HG03460 (cell line): ENCODE results near the gene HEPHL1.

ENCODE experiments used
- ATAC-seq: cut with Tn5 transposase; IDR thresholded peaks from one replicate; pipeline ENCODE4 v1.9.1; 2021; ENCODE audit not compliant: unreplicated experiment

Gene HEPHL1

GRCh38 chr11:94128746-94129511 is 107.8 kb downstream of the HEPHL1 start, which contains the start of gene PANX1:
Gene PANX1, plus strand, starts transcription at chr11:94128841. Its CDS starts 472 bp downstream, at chr11:94129313.
- ATAC-seq = peak; percentile 77

- ATAC-seq = no peak
Measured at GRCh38 chr11:94129512-94130297, 108.6 kb downstream of the HEPHL1 start.

- ATAC-seq = no peak
Measured at GRCh38 chr11:94130298-94131046, 109.3 kb downstream of the HEPHL1 start.

- no peak for ATAC-seq
Measured at GRCh38 chr11:94131047-94131717, 110.0 kb downstream of the HEPHL1 start.

- ATAC-seq = no peak
Measured at GRCh38 chr11:94131718-94132115, 110.6 kb downstream of the HEPHL1 start.

GRCh38 chr11:94132152-94132558 is 111.0 kb downstream of the HEPHL1 start:
- ATAC-seq = no peak

GRCh38 chr11:94132823-94133408 is 111.8 kb downstream of the HEPHL1 start:
- no peak for ATAC-seq

- no peak for ATAC-seq
Measured at GRCh38 chr11:94133752-94134151, 112.6 kb downstream of the HEPHL1 start.

GRCh38 chr11:94134651-94135512 is 113.7 kb downstream of the HEPHL1 start:
- ATAC-seq = peak; percentile 65

GRCh38 chr11:94139416-94139815 is 118.3 kb downstream of the HEPHL1 start:
- no peak for ATAC-seq

GRCh38 chr11:94140154-94140655 is 119.1 kb downstream of the HEPHL1 start:
- no peak for ATAC-seq

GRCh38 chr11:94141511-94142307 is 120.6 kb downstream of the HEPHL1 start:
- ATAC-seq = no peak

- ATAC-seq = no peak
Measured at GRCh38 chr11:94142308-94143281, 121.4 kb downstream of the HEPHL1 start.

GRCh38 chr11:94144216-94144615 is 123.1 kb downstream of the HEPHL1 start:
- no peak for ATAC-seq

- no peak for ATAC-seq
Measured at GRCh38 chr11:94144664-94145063, 123.5 kb downstream of the HEPHL1 start.

GRCh38 chr11:94145431-94145830 is 124.3 kb downstream of the HEPHL1 start:
- ATAC-seq = no peak

- ATAC-seq = no peak
Measured at GRCh38 chr11:94145916-94146315, 124.8 kb downstream of the HEPHL1 start.
